Fibroblast of peridontal ligament (primary cell): ENCODE data around the gene MAGI1.
"Not testable (repeated sequence)": the region's sequence is repeated elsewhere in the genome, so short reads cannot be mapped to it uniquely, and the experiment has no call there.

Experiments
- DNase-seq: peaks from one replicate; pipeline ENCODE4 v3.0.0-alpha.2; 2010; ENCODE audit errors: extremely low read depth

MAGI1 gene

DNA sequence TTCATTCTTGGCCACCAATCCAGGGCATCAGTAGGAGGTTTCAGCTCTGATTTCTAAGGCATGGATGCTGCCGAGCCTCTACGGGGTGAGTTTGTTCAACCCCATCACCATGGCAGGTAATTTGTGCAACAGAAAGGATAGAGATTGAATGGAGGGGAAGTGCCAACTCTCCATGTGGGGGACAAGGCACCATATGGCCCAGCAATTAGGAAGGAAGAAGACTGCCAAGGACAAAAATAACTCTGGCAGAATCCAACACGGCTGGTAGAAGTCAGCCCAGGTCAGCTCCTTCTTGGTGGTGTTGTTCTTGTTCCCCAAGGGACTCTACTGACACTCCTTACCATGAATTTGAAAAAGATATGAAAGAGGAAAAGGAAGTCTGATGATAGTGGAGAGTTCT is 503.9 kb downstream of the MAGI1 start:
- no peak for DNase-seq

DNA sequence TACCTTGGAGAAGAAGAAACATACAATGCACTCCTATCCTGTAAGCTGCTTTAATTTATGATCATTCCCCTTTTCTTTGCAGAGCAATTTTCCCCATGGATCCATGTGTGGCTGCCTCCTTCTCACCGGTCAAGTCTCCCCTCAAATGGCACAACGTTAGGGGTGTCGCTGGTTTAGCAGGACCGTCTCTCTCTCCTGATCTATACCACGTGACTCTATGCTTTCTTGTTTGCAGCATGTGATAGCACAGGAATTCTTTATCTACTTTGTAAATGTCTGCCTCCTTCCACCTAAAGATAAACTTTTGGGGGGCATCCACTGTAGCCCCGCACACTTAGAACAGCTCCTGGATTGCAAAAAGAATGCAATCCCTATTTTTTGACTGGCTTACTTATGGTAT is 506.0 kb downstream of the MAGI1 start:
- no peak for DNase-seq

GRCh38 chr3:65532215-65532614 is 506.5 kb downstream of the MAGI1 start:
- DNase-seq = no peak

DNA sequence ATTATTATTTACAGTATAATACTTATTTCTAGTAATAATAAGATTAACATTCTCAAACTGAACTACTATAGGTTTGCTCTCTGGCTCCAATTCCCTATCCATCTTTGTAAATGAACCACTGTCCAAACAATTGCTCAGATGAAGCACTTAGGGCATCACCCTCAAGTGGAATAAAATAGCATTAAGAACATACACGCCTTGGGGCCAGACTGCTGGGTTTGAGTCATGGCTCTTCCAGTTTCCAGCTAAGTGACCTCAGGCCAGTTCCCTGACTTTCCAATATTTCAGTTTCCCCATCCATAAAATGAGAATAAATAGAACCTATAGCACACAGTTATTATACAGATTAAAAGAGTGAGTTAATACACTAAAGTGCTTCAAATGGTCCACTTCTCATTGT is 507.2 kb downstream of the MAGI1 start:
- DNase-seq = no peak

DNA sequence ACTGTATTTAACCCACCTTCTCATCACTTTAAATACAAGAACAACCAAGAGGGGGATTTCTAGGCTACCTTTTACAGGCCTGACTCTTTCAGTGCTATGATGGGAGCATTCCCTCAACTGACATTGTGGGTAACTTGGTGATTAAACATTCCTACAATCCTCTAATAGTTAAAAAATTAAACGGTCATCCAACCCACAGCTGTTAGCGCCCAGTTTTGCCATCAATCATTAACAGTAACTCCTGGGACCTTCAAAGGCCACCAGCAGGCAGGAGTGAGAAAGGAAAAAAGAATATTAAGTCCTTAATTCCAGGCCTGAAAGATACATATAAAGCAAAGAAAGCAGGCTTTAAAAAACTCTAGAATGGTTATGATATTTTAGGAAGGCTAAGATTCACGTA is 512.1 kb downstream of the MAGI1 start:
- DNase-seq = no peak

DNA sequence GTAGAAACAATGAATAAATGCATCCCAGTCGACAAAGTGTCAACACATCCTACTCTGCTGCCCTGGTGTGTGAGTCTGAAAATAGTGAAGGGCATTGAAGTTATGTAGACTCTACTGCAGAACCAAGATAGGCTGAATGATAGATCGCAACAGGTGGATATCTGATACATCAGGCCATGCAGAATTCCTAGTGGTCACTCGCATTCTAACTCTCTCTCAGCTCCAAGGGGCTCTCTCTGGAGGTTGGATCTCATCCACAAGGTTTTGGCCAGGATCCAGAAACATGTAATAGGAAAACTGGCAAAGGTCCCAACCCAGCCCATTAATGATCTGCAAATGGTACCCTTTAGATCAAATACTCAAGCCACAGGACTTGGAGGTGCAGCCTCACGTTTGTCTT is 514.1 kb downstream of the MAGI1 start:
- no peak for DNase-seq

- DNase-seq = no peak
Observed at GRCh38 chr3:65523878-65524277, 514.8 kb downstream of the MAGI1 start.

DNA sequence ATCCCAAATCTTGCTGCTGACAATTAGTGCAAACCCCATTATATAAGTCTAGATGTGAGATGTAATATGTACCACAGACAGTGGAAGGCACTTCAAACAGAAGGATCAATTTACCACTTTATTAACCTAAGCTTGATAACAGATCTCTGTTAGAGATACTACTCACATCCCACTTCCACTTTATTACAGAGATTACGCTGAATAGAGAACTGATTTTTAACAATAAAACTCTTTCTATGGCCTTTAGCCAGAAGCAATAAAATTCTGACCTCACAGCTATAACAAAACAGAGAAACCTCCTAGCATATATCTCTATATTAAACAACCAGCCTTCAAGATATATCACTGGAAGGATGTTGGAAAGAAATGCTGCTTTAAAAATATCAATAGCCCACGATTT is 517.7 kb downstream of the MAGI1 start:
- DNase-seq = no peak

DNA sequence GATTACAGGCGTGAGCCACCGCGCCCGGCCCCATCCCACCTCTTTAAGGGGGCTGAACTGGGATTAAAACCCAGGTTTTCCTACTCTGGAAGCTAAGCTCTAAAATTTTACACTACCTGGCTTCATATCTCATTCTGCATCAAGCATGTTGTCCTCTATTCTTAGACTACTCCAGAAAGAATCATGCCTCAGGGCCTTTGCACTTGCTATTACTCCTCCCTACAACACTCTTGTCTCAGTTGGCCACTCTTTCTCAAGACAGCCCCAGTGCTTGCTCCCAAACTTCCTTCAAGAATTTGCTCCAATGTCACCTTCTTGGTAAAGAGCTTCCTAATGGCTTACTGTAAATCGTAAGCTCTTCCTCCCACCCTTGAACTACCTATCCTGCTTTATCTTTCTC is 521.7 kb downstream of the MAGI1 start:
- no peak for DNase-seq

DNA sequence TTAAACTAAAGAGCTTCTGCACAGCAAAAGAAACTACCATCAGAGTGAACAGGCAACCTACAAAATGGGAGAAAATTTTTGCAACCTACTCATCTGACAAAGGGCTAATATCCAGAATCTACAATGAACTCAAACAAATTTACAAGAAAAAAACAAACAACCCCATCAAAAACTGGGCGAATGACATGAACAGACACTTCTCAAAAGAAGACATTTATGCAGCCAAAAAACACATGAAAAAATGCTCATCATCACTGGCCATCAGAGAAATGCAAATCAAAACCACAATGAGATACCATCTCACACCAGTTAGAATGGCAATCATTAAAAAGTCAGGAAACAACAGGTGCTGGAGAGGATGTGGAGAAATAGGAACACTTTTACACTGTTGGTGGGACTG is 524.4 kb downstream of the MAGI1 start:
- DNase-seq = not testable (repeated sequence)

DNA sequence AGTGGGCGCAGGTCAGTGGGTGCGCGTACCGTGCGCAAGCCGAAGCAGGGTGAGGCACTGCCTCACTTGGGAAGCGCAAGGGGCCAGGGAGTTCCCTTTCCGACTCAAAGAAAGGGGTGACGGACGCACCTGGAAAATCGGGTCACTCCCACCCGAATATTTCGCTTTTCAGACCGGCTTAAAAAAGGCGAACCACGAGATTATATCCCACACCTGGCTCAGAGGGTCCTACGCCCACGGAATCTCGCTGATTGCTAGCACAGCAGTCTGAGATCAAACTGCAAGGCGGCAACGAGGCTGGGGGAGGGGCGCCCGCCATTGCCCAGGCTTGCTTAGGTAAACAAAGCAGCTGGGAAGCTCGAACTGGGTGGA is 529.3 kb downstream of the MAGI1 start:
- not testable (repeated sequence) for DNase-seq

- DNase-seq = no peak
Observed at GRCh38 chr3:65508750-65509422, 529.8 kb downstream of the MAGI1 start.

- DNase-seq = no peak
Observed at GRCh38 chr3:65507437-65507836, 531.3 kb downstream of the MAGI1 start.

DNA sequence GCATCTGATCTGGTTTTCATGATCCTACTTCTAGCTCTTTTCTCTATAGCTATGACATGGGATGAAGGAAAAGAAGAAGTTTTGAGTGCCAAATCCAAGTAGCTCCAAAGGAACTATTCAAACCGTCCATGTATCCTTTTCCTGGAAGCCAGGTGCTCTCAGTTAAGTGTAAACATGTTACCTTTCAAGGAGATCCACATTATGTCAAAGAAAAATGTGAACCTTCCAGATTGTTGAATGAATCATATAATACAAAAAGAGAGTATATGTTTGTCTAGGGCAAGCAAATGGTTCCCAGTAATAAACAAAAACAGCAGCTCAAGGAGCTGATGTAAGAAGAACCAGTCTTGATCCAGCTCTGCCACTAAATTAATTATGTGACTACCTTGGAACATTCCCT is 534.9 kb downstream of the MAGI1 start:
- no peak for DNase-seq

DNA sequence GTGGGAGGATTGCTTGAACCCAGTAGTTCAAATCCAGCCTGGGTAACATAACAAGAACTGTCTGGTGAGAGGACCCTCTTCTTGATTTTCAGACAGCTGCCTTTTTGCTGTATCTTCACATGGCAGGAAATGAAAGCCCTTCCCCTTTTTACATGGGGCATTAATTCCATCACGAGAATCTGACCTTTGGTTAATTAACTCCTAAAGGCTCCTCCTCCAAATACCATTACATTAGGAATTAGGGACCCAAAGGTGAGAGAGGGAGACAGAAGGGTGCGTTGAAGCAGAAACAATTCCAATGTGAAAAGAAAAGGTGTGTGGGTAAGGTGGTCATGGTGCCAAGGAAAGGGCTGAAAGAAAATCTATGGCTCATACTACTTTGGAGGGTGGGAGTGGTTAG is 536.2 kb downstream of the MAGI1 start:
- no peak for DNase-seq

DNA sequence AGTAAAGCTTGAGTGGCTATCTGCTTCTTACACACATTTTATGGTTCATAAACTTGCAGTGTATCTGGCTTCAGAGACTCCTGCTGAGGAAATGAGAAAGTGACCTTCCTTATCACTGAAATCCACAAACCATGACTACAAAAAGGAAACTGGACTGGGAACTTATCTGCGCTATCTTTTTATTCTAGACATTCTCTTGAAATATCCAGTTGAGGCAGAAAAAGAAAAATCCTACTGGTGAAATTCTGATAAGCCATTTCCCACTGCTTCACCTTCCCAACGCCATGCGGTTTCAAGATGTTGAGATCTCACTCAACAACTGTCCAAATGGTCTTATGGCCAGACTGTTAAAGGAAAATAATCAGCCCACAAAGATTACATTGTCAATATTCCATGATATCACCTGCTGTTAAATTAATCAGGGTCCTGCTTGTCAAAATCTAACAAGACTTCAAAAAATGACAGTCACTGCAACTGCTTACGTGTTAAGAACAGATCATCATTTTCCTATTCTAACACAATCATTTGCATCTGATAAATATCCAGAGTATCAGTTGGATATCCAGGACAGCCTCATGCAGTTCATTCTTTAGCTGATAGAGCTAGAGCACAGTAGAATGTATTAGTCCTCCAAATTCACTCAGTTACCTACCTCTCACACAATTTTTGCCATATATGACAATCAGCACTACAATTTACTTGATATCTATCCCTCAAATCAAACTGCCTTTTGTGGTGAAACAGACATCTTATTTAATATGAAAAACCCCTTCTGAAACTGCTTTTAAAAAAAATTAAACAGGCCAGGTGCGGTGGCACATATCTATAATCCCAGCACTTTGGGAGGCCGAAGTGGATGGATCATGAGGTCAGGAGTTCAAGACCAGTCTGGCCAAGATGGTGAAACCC is 538.1 kb downstream of the MAGI1 start:
- DNase-seq = no peak

DNA sequence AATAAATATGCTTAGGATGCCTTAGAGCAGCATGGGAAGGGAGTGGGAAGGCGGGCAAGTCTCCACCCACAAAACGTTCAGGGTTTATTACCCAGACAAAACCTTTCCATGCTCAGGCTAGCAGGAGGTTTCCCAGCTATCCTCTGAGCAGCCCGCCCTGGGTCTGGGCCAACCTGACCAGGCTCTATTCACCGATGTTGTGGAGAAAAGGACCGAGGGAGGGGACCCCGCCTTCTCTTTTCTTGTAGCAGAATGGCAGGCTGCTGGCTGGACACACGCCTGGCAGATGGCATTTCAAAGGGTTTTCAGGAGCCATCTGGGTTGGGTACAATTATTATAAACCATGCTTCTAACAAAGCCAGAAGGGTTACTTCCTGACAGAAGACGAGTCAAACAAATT is 540.9 kb downstream of the MAGI1 start:
- no peak for DNase-seq

DNA sequence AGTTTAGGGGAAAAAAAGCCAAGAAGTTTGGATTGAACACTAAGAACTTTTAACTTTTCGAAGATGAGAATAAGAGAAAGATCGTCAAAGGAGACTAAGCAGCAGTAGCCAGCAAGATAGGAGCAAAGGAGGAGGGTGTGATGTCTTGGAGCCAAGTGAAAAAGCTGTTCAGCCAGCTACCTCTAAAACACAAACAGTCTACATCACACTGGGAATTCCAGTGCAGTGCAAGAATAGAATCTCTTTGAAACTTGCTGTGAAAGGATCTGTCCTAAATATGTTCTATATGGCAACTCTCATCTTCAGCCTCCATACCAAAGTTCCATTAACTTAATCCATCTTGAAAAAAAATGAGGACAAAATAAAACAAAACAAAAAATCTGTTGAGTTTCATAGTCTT is 541.5 kb downstream of the MAGI1 start:
- no peak for DNase-seq

GRCh38 chr3:65493938-65494337 is 544.8 kb downstream of the MAGI1 start:
- no peak for DNase-seq

DNA sequence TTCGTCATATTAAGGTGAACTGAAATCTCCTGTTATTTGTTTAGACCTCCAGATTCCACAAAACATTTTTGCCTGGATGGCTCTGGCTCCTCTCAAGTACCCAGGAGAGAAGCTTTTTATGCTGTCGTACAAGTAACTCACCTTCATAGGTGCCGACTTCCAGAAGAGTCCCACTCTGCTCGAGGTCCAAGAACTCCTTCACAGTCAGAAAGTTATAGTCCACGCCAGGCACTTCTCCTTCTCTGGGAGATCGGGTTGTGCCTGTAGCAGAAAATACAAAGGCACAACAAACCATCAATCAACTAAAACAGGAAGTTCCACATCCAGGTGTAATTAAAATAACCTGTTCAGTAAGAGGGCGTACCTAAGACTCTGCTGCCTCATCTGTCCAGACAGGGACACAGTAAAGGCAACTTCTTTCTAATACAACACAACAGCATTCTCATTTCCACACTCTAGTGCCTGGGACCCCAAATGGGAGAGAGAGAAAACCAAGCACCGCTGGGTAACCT is 545.3 kb downstream of the MAGI1 start:
- no peak for DNase-seq

DNA sequence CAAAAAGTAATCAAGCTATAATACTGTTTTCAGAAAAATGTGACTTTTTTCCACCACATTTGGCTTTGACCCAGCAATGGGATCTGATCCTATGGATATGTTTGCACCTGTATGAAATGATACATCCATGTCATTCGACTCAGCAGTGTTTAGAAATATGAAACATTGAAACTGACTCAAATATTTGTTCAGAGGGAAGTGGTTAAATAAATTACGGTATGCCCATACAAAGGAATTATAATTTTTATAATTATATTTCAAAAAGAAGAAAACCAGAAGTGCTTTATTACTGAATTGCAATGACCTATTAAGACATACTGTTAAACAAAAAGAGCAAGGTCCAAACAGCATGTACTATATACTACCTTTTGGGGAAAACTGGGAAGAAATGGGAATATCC is 546.5 kb downstream of the MAGI1 start:
- no peak for DNase-seq

DNA sequence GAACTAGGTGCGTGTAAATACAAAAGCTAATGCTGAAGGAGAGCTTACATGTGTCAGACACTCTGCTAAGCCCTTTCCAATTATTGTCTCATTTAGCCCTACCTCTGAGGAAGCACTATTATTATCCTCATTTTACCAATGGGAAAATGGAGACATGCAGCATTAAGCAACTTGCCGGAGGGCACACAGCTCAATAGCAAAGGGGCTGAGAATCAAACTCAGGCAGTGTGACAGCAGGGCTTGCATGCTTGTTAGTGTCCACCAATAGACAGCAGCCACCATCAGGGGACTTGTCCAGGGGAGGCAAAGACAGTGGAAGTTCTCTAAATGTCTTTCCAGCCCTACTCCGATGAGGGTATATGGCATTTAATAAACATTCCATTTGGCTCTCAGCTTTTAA is 548.6 kb downstream of the MAGI1 start:
- DNase-seq = no peak

- DNase-seq = no peak
Observed at GRCh38 chr3:65489253-65489652, 549.5 kb downstream of the MAGI1 start.
